Suppressor macrophage (primary cell): ENCODE measurements around the gene KRTAP19-8.

Source experiments
- DNase-seq, 4 experiments: peaks; one replicate each; pipeline ENCODE4 v3.0.0-alpha.2; 2020 to 2022

Gene KRTAP19-8

DNA sequence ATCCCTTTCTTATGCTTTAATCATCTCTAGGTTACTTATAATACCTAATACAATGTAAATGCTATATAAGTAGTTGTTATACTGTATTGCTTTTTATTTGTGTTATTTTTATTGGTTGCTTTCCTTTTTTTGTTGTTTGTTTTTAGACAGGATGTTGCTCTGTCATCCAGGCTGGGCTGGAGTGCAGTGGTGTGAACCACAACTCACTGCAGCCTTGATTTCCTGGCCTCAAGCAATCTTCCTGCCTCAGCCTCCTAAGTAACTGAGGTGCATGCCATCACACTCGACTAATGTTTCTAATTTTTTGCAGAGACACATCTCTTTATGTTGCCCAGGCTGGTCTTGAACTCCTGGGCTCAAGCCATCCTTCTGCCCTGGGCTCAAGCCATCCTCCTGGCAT, 26.9 kb downstream of the KRTAP19-8 start:
- DNase-seq, result no peak

DNA sequence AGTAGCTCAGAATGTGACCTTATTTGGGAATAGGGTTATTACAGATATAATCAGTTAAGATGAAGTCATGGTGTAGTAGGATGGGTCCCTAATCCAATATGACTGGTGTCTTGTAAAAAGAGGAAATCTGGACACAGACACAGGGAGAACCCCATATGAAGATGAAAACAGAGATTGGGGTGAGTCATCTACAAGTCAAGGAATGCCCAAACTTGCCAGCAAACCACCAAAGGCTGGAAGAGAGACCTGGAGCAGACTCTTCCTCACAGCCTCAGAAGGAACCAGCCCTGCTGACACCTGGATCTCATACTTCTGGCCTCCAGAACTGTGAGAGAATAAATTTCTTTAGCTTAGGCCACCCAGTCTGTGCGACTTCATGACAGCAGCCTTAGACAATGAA, 29.9 kb downstream of the KRTAP19-8 start:
- DNase-seq, result no peak

DNA sequence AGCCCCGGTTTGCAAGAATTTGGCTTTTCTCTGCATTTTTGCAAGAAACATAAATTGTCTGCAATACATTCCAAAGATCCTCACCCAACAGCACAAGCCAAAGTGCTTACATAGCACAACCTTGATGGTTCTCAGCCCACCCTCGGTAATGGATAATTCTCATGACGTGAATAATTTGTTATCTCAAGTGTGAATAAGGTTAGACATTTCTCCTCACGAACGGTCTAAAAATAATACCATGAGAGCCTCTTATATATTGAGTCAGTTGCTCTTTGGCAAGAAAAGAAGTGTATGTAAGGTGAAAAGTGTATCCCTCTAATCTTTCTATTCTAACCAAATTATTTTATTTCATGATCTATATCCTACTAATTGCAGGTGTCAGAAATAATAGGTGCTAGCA, 33.3 kb downstream of the KRTAP19-8 start:
- no peak for DNase-seq

DNA sequence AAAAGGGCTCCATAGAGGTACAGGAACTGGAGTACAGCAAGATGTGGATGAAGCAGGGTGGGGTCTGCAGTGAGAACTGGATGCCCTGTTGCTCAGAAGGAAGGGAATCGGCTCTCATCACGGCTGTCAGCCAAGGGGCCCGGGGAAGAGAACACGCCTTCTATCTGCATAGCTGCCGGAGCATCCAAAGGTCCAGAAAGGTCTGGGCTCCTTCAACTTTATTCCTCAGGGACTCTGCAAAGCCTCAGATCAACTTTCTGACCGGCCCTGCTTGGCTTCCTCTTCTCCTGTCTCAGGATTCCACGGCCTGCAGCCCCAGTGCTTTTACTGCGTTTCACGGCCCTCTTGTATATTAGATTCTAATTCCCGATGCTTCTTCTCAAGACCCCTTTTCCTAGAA, 34.8 kb downstream of the KRTAP19-8 start:
- DNase-seq, result no peak

DNA sequence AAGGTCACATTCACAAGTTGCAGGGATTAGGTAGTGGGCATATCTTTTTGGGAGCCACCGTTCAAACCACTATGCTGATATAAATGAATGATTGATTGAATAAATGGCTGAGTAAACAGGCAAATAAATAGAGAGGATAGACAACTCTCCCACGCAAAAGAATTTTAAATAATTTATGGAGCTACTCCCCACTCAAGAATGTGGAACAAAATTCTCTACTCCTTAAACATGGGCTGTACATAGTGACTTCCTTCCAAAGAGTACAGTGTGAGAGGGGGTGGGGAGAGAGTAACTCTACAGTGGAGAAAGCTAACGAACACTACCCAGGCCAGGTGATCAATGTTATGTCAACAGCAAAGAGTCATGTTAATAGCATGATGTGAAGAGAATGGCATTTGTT, 40.7 kb downstream of the KRTAP19-8 start:
- no peak for DNase-seq

DNA sequence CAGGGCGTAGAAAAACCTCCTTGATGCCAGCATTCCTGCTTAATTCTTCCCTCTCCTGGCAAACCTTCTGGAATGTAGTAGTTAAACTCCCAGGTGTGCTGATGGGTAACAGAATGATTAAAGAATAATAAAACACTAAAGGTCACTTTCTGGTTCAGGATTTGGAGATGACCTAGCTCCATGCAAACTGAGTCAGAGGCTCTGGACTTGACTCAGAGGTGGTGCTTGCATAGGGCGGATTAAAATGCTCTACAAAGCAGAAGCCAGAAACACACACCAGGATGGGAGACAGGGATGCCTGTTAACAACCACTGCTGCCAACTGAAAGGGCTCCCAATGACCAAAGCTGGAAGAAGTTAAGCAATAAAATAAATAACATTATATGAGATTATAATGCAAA, 41.5 kb downstream of the KRTAP19-8 start:
- DNase-seq, result no peak

DNA sequence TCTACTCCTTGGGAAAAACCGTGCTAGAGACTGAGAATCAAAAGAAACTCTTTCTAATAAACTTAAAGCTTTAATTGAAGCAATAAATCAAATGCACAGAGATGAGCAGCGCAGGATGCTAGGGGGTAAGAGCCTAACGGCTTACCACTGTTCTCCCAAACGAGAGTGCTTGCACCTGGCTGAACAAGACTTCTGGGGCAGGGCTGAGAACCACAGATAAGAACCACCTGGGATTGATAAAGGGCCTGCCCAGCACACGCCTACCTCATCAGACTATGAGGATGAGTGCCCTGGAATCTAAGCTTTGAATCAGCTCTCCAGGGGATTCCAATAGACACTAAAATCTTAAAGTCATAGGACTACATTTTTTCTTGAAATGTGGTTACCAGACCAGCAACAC, 43.3 kb downstream of the KRTAP19-8 start:
- DNase-seq, result no peak

DNA sequence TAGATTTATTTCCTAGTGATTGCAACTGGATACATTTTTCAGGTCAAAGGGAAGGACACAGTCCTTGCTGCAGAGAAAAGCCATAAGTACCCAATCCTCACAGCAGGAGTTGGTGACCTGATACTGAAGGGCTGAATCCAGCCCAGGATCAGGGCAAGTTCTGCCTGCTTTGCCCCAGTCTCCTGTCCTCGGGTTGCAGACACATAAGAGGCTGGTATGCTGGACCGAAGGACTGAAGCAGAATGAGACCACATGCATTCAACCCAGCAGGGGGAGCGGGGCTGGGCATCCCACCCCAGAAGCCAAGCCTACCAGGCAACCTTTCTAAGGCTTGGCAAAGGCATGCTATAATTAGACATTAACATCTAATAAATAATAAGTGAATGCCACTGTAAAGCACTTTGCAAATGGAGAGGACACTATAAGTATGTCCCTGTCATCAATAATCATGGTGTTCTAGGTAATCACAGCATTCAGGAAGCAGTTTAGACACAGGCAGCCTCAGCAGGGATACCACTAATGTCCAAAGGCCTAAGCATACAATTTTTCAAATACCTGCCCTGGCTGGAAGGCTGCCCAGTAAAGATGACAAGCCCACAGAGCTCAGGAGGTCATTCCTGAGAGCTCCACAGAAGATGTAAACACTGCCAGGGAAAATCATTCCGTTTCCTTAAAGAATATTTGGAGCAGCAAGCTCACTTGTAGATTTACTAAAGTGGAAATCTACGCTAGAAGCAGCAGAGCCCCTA, 47.6 kb downstream of the KRTAP19-8 start:
- no peak for DNase-seq

DNA sequence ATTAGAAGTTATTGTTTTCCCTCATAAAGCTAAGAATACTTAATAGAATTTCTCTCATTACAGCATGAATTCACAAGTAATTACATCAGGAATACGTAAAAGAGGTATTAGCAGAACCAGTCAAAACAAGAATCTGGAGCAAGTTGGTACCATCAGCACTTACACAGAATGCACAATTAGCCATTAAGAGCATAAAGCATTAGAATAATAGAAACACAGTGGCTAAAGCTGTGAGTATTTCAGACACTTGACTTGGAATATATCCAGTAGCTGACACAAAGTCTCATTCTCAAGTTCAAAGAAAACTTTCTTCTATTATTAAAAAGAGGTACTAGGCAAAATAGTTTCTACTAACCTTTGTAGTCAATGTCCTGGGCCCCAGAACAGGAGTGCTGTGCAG, 49.6 kb downstream of the KRTAP19-8 start:
- no peak for DNase-seq
